CD4-positive, alpha-beta T cell (primary cell): ENCODE measurements around the gene GALE. TPM values are rescaled to one million over a fixed set of nuclear protein-coding genes. Genes with fewer than 3 reads are reported as not detected.

Experiments used
- ATAC-seq: fragments of 200-7000 bp; cut with Tn5 transposase; one replicate; pipeline ENCODE4 v1.10.0; 2022; ENCODE audit warnings: mild to moderate bottlenecking; ENCODE audit not compliant: poor library complexity
- CTCF ChIA-PET: fragments of 350-600 bp; sonication (Branson Sonifier 250); formaldehyde crosslinking; loops from one replicate; lab custom pipeline; 2021; ENCODE audit warnings: antibody characterized with exemption, inconsistent platforms; lab: Charles Lee
- POLR2A ChIA-PET: fragments of 350-600 bp; sonication (Branson Sonifier 250); formaldehyde crosslinking; loops from one replicate; lab custom pipeline; 2021; ENCODE audit warnings: antibody characterized with exemption, inconsistent platforms; lab: Charles Lee
- DNase-seq, 14 experiments: peaks; one replicate each; pipeline ENCODE4 v3.0.0-alpha.2; 2013 to 2020; ENCODE audit warnings: mixed read lengths in 2 of 14
- H3K27ac ChIP-seq, 2 donors: one replicate each; pipeline versions ENCODE4 v1.5.1 to v1.7.0; 2013; ENCODE audit warnings: low read length in 2 of 2, low read depth in 1 of 2, mild to moderate bottlenecking in 1 of 2
- H3K27me3 ChIP-seq, 2 experiments: 1 replicate in 1 of 2; 2 replicates in 1 of 2; pipeline versions ENCODE4 v1.6.1 to v1.7.0; 2013; ENCODE audit warnings: low read length in 2 of 2, control low read depth in 1 of 2, mild to moderate bottlenecking in 1 of 2, moderate library complexity in 1 of 2; ENCODE audit not compliant: insufficient read depth in 2 of 2, control insufficient read depth in 1 of 2
- H3K36me3 ChIP-seq: one replicate; pipeline ENCODE4 v1.6.1; 2013; ENCODE audit warnings: low read length, control low read depth; ENCODE audit not compliant: insufficient read depth
- H3K4me1 ChIP-seq: one replicate; pipeline ENCODE4 v1.6.1; 2013; ENCODE audit warnings: low read length, control low read depth; ENCODE audit not compliant: insufficient read depth
- H3K4me3 ChIP-seq: one replicate; pipeline ENCODE4 v1.5.1; 2013; ENCODE audit warnings: mild to moderate bottlenecking, low read length, moderate library complexity
- H3K9me3 ChIP-seq, 2 experiments: 1 replicate in 1 of 2; 2 replicates in 1 of 2; pipeline versions ENCODE4 v1.6.1 to v1.7.0; 2013; ENCODE audit warnings: low read length in 2 of 2, mild to moderate bottlenecking in 2 of 2, control low read depth in 1 of 2, moderate library complexity in 1 of 2; ENCODE audit not compliant: control insufficient read depth in 1 of 2, insufficient read depth in 1 of 2
- H3K27ac Mint-ChIP-seq: one replicate; pipeline ENCODE4 v1.8.0; 2020; ENCODE audit warnings: mixed read lengths
- H3K27me3 Mint-ChIP-seq: one replicate; pipeline ENCODE4 v1.8.0; 2021; ENCODE audit warnings: mixed read lengths
- H3K36me3 Mint-ChIP-seq: one replicate; pipeline ENCODE4 v1.8.0; 2021; ENCODE audit warnings: low read depth, mixed read lengths
- H3K4me1 Mint-ChIP-seq: one replicate; pipeline ENCODE4 v1.8.0; 2021; ENCODE audit warnings: low read depth, mixed read lengths
- H3K4me3 Mint-ChIP-seq: one replicate; pipeline ENCODE4 v1.8.0; 2020; ENCODE audit warnings: mild to moderate bottlenecking, mixed read lengths
- H3K9me3 Mint-ChIP-seq: one replicate; pipeline ENCODE4 v1.8.0; 2020; ENCODE audit warnings: mixed read lengths
- CTCF ChIP-seq: fragments of 200-600 bp; IDR thresholded peaks from one replicate; pipeline ENCODE4 v1.8.0; 2022; ENCODE audit warnings: antibody characterized with exemption, mild to moderate bottlenecking
- intact Hi-C, 2 experiments: fragments of 100-400 bp; cut with DNase I in 1 of 2; cut with micrococcal nuclease in 1 of 2; formaldehyde crosslinking; loops; one replicate each; pipeline versions ENCODE4 v1.15.1 to v1.9.0; 2023 to 2025; cut with DNase I, micrococcal nuclease
- total RNA-seq, 174 experiments: library from RNA in 2 of 174; stranded (reverse) in 2 of 174; gene quantifications; one replicate each; pipeline ENCODE4 v1.2.3 and lab custom pipeline; 2021 to 2026

GALE gene
- total RNA-seq, 2 experiments from 2014 or later = 5.4 to 6.9 TPM

- intact Hi-C loops = loop anchor here in 1 of 2 experiments (10.0 kb wide), 1 partner anchor 1452 kb away; the partner anchor contains the start of gene RSRP1
- peaks cover 35% of the 10 kb centered on the region for H3K36me3 ChIP-seq
- DNase-seq (peak in 2 of 14 experiments; percentile 32 to 38), ATAC-seq (no peak)
- H3K27me3 ChIP-seq = no peaks in the 10 kb centered on the region
- no peaks in the 10 kb centered on the region for H3K9me3 ChIP-seq
- H3K27me3 Mint-ChIP-seq = no peaks in the 10 kb centered on the region
- no peaks in the 10 kb centered on the region for H3K9me3 Mint-ChIP-seq
- peak overlapping the region; percentile 81 for H3K4me3 ChIP-seq
- TF ChIP-seq CTCF = no peak
- peak overlapping the region in 1 of 2 donors; percentile 34 for H3K27ac ChIP-seq
- CTCF ChIA-PET = interaction anchor here (1.0 to 1.9 kb wide), 3 partner anchors 18 to 47 kb away, joined by 3 to 6 read pairs (median 4); no protein-coding TSS in a partner anchor
- POLR2A ChIA-PET = interaction anchor here (0.9 to 3.1 kb wide), 6 partner anchors 9 to 49 kb away, joined by 3 to 40 read pairs (median 7); partner anchors contain the start of genes ELOA, GALE, HMGCL and PITHD1
- peaks cover 28% of the 10 kb centered on the region for H3K4me1 Mint-ChIP-seq
- H3K36me3 Mint-ChIP-seq = peaks cover 42% of the 10 kb centered on the region
- peak overlapping the region; percentile 95 for H3K27ac Mint-ChIP-seq
- H3K4me3 Mint-ChIP-seq = peak overlapping the region; percentile 99
- H3K4me1 ChIP-seq = peaks cover 32% of the 10 kb centered on the region
Observed at GRCh38 chr1:23792151-23792945, 8.2 kb downstream of the GALE start.

- no peaks in the 10 kb centered on the region for H3K27me3 ChIP-seq
- no peaks in the 10 kb centered on the region for H3K27me3 Mint-ChIP-seq
- POLR2A ChIA-PET = interaction anchor here (0.9 to 3.1 kb wide), 10 partner anchors 9 to 169 kb away, joined by 3 to 40 read pairs (median 3); partner anchors contain the start of genes ELOA, GALE, HMGCL and PITHD1
Observed at GRCh38 chr1:23791516-23792047, 9.0 kb downstream of the GALE start.

More at GRCh38 chr1:23791516-23792047, 9.0 kb downstream of the GALE start:
- Mint-ChIP-seq H3K4me3 (peak overlapping the region; percentile 99), H3K27ac (peak overlapping the region; percentile 95), H3K4me1 (peaks cover 28% of the 10 kb centered on the region), H3K36me3 (peaks cover 42% of the 10 kb centered on the region), H3K9me3 (no peaks in the 10 kb centered on the region)
- H3K4me3 ChIP-seq = peak overlapping the region; percentile 81
- peak; percentile 35 for ATAC-seq
- H3K27ac ChIP-seq = peak overlapping the region; percentile 77 to 85
- H3K36me3 ChIP-seq = peaks cover 40% of the 10 kb centered on the region
- H3K9me3 ChIP-seq = no peaks in the 10 kb centered on the region
- DNase-seq = peak in 4 of 14 experiments; percentile 30 to 53 (median 44)
- peaks cover 32% of the 10 kb centered on the region for H3K4me1 ChIP-seq
- no peak for TF ChIP-seq CTCF
- CTCF ChIA-PET = interaction anchor here (1.0 to 3.6 kb wide), 3 partner anchors 18 to 34 kb away, joined by 5 to 17 read pairs (median 6); no protein-coding TSS in a partner anchor
- intact Hi-C loops = loop anchor here (1.0 to 10.0 kb wide), 3 partner anchors 9 to 1453 kb away; partner anchors contain the start of genes GALE (in 1 of the 2), PITHD1 (in 1 of the 2) and RSRP1 (in 1 of the 2)
